NCI-H69 (cell line): ENCODE data around the gene PDGFA.

Experiments used
- DNase-seq: peaks from one replicate; lab custom pipeline; 2025; lab: John Stamatoyannopoulos, UW

PDGFA gene

DNA sequence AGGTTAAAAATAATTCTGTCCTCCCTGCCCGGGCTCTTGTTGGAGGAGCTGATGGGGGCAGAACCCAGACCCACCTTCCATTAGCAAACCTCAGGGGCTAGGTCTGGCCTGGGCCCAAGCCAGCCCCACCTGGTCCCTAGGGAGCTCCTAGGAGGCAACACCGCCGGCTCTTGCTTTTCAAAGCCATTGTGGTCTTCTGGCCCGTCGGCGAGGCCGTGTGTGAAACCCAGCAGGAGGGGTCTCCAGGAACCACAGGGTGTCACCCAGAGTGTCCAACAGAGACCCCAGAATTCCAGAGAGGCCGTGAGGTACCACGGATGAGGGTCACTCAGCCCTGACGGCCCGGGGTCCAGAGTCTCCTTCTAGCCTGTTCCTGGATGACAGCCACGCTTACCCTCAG is 16.6 kb upstream of the PDGFA start:
- DNase-seq, result no peak

DNA sequence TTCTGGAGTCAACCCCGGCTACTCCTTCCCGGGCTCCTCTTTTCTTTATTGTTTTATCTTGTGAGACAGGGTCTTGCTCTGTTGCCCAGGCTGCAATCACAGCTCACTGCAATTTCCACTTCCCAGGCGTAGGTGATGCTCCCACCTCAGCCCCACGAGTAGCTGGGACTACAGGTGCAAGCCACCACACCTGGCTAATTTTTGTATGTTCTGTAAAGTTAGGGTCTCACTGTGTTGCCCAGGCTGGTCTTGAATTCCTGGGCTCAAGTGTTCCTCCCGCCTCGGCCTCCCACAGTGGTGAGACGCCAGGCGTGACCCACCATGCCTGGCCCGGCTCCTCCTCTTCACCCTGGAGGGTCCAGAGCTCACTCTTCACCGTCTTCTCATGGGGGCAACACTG is 15.3 kb upstream of the PDGFA start:
- DNase-seq, result no peak

DNA sequence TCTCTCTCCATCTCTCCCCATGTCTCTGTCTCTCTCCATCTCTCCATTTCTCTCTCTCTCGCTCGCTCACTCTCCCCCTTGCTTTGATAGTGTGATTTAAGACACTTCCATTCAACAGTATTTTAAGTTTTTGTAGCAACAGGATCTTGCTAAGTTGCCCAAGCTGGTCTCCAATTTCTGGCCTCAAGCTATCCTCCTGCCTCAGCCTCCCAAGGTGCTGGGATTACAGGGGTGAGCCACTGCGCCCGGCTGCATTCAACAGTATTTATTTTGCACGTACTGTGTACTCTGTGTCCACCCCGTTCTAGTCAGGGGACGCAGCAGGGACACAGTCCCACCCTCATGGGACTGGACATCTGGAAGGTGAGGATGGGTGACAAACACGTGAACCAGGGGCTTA is 14.4 kb upstream of the PDGFA start:
- no peak for DNase-seq

DNA sequence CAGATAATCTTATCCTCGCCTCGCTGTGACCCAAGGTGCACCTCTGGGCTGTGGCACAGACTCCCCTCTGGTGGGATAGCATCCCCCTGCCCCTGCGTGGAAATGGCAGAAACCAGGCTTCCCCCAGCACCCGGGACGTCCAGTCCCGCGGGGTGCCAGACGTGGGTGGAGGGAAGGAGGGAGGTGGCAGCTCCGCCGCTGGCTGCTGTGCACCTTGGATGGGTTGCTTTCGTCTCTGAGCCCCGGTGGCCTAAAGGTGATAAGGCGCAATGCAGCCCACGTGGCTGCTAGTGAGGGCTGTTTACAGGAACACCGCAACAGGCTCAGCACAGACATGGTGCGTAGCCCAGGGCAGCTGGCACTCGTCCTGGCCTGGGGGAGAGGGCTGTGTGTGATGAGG is 13.6 kb upstream of the PDGFA start:
- DNase-seq, result no peak

DNA sequence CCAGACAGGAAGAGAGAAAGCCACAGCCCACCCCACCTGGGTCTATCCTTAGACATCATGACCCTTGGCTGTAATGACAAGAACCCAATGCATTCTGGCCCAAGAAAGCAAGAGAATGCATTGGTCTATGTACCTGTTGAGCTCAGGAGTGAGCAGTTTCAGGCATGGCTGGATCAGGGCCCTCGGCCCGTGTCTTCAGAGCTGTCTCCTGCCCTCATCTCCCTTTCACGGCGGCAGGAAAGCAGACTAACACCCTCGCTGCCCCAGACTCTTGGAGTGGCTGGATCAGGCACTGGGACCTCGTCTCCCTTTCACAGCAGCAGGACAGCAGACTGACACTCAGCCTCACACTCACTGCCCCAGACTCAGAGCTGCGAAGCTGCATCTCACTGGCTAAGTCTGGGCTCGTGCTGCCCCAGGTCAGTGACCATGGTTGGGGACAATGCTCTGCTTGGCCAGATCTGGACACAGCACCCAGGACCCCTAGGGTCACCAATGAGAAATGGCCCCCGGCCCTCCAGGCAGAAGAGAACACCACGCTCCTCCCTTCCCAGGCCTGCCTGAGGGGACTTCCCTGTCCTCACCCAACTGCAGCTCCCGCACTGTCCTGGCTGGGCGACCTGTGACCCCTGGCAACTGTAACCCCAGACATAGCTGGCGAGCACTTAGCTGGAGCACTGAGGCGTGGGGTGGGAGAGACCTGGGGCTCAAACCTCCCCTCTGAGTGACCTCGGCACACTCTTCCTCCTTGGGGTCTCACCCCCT is 12.9 kb upstream of the PDGFA start:
- no peak for DNase-seq

DNA sequence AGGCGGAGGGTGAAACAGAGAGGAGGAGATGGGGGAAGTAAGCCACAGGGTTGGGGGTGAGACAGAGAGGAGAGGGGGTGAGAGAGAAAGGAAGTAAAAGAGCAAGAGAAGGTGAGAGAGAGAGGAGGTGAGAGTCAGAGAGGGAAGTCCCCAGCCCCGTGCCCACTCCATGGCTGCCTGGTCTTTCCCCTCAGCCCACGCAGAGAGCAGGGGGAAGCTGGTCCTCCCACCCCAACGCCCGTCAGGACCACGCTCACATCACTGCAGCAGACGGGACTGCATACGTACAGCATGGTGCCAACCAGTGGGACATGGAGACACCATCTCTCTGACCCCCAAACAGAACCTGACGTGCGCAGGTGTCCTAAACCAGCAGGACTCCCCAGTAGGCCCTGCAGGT is 12.1 kb upstream of the PDGFA start:
- DNase-seq, result no peak

DNA sequence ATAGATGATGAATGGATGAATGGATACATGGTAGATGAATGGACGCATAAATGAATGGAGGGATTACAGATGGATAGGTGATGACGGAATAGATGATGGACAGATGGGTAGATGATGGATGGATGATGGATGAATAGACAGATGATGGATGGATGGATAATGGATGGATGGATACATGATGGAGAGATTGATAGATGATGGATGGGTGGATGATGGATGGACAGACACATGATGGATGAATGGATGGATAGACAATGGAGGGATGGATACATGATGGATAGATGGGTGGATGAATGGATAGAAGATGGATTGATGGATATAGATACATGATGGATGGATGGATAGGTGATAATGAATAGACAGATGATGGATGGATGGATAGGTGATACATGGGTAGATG is 8.8 kb upstream of the PDGFA start:
- no peak for DNase-seq

DNA sequence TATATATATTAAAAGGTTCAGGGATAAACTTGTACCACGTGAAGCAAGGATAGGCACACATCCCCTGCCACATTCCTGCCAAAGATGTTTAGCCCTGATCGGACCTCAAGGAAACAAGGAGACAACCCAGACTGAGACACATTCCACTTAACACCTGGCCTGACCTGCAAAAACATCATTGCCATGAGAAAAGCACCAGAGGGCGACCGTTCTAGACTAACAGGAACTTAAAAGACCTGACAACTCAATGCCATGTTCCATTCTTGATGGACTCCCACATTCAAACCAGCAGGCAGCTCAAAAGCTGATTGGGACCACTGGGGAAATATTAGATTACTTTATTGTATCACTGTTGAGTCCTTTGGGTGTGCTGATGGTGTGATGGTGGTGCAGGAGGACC is 8.1 kb upstream of the PDGFA start:
- DNase-seq, result no peak

DNA sequence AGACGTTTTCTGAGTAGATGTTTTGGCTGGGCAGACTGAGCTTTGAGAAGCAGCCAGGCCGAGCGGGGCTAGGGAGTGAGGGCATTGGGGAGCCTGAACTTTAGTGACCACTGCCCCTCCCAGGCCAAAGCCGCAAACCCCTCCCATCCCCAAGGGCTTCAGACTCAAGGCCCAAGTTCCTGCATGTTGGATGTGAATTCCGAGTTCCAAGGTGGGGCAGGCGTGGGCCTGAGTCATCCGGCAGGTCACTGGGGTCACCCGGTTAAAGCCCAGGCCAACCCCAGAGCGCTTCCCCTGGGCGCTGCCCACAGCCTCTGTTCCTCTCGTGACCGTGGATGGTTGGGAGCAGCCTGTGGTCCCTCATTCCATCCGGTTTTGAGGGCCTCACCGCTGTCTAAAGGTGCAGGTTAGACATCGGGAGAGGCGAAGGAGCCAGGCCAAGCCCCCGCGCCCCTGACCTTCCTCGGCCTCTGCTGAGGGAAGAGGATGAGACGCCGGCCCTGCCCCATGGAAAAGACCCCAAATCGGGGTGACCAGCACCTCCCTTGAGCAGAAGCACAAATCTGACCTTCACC is 6.9 kb upstream of the PDGFA start:
- no peak for DNase-seq

DNA sequence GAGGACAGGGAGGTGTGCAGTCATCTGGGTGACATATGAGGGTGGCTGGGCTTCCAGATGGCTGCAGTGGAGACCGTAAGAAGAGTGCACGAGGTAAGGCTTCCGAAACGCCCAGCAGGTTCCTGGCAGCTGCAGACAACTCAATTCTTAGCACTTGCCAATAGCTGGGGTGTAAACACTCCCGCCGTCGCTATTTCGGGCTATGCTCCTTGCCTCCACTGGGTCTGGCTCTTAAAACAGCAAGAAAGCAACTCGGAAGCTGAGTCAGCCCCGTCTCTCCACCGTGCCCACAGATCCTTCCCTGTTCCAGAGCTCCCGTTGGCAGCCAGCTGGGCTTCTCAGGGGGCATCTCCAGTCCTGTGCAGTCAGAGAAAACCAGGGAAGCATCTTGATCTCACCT is 6.1 kb upstream of the PDGFA start:
- DNase-seq, result no peak

DNA sequence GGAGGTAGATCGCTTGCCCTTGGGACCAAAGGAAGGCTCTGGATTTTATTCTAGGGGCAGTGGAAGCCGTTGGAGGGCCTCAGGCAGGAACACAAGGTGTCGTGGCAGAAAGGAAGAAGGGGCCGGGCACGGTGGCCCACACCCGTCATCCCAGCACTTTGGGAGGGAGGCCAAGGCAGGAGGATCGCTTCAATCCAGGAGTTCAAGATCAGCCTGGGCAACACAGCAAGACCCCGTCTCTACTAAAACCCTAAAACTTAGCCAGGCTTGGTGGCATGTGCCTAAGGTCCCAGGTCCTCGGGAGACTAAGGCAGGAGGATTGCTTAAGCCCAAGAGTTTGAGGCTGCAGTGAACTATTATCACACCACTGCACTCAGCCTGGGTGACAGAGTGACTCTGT is 5.2 kb upstream of the PDGFA start:
- DNase-seq, result no peak

DNA sequence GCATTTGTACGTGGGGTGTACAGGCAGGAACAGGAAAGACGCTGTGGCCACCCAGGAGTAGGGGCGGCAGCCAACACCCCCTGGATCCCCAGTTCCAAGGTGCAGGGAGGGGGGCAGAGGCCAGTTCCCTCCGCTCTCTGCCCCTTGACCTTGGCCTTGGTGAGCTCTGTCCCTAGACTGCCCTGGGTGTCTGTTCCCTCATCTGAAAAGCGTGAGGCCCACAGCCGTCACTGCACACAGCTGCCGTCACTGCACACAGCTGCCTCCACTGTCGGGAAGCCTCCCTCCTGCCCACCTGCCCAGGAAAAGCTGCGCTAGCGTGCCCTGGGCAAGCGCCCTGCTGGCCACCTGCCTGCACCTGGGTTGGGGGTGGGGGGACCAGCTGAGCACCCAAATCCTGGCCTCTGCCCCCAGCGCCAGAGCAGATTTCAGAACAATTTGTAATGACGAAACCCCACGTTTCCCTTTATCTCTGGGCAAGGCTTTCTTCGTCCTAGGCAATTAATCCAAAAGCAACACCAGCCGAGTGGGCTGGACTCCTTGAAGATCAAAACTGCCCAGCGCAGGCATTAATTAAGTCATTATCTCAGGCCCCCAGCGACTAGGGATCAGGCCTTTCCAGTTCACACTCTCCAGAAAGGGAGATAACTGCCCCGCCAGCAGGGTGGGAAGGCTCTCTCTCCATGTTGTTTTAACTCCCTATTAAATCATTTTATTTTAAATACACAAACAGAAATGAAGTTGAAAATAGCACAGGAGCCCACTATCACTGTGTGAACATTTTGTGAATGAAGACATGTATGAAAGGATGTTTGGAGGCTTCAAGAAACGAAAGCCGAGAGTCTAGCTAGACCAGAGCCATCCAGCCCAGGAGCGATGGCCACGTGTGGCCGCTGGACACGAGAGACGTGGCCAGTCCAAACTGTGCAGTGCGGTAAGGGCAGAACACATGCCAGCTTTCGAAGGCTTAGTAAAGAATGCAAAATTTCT is 4.0 kb upstream of the PDGFA start:
- DNase-seq, result no peak

DNA sequence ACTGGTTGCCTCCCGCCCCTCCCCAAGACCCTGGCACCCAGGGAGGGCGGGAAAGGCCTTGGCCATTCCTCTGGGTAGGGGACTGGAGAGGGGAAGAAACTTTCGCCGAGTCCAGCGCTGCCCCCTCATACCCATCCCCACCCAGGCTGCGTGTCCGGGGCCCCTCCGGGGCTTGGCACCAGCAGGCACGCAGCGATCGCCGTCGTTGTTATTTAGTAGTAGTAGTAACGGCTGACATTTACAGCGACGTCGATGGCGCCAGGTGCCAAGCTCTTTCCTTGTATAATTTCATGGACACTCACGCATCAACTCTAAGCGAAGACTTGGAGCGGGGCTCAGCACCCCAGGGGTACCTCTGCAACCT is 3.3 kb upstream of the PDGFA start:
- no peak for DNase-seq

DNA sequence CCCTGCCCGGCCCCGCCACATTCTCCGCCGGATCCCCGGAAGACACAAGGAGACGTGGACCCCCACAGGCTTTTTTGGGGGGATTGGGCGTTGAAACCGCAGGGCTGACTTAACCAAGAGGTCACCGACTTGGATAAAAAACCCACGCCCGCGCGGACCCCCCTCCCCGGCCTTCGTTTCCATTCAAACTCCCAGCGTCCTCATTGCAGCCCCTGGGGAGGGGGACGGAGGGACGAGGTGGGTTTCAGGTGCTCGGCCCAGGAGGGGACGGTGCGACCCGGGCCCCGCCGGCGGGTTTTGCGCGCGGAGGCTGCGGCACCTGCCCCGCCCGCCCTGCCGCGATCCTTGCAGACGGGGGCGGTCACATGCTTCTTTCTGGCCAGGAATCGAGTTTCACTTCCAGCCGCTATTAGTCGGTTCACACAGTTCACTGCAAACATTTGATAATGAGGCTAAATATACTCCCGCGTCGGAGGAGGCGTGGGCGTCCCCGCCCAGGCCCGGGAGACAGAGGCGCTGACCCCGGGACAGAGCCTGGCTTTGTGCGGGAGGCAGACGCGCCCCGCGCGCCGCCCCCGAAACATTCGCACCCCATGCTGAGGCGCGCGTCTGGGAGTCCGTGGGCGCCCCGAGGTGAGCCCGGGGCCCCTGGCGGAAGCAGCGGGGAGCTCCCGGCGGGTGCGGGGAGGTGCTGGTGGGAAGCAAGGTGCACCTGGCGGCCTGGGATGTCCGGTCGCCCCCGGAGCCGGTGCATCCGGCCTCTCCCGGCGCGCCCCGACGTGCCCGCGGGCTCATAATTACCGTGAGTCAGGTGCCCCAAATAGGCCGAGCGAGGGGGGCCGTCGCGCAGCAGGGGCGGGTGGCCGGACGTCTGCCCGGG is 2.7 kb upstream of the PDGFA start:
- DNase-seq, result peak; percentile 68

DNA sequence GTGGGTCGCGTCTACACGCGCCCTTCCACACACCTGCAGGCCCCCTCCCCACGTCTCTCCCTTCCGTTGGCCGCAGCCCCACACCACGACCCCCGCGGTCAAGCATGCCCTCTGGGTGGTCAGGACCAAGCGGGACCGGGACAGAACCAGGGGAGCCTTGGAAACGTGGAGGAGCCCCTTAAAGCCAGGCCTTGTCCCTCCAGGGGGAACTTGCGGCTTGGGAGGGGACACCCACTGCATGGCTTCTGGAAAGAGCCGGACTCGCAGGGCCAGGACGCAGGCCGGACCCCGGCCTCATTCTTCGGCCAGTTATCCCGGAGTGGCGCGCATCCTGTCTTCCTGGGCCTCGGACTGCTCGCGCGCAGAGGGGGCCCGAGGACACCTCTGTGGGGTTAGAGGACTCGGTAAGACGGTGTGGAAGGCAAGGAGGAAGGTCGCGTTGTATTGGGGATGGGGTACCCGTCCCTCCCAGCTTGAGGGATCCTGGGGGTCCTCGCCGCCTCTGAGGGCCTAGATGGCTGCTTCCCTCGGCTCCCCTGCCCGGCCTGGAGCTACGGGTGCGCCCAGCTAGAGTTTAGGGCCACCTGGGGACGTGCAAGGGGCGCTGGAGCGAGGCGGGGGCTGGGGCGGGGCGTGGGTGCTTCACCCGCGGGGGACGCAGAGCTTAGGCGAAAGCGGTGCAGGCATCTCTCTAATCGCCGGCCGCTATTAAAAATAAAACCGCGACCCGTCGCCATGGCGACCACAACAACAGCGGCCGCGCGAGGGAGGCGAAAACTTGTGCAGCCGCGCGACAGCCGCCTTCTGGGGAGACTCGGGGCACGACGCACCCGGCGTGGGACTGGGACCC is 1.8 kb upstream of the PDGFA start:
- DNase-seq, result peak; percentile 46

DNA sequence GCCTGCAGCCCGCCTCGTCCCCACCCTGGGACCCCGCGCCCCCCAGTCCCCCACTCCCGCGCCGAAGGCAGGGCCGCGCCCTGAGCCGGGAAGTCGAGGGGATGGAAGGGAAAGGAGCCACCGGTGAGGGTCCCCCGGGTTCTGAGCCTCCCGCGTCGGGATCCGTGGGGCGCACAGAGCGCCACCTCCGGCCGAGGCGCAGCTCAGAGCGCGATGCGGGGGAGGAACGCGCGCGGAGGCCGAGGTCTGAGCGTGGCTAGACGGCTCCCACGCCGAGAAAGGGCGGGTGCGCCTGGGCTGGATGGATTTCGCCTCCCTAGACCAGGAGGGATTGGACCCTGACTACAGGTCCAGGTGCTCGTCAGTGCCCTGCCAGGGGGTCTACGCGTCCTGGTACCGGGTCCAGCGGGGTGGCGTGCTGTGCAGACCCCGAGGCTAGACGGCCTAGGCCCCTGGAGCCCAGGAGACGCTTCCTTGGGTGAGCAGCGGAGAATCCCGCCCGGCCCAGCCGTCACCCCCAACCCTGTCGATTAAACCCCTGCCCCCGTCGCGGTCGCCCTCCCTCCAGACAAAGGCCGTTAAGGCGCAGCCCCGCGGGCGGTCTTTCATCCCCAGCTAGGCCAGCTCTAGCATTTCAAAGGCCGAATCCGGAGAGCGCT is 986 bp upstream of the PDGFA start:
- no peak for DNase-seq

DNA sequence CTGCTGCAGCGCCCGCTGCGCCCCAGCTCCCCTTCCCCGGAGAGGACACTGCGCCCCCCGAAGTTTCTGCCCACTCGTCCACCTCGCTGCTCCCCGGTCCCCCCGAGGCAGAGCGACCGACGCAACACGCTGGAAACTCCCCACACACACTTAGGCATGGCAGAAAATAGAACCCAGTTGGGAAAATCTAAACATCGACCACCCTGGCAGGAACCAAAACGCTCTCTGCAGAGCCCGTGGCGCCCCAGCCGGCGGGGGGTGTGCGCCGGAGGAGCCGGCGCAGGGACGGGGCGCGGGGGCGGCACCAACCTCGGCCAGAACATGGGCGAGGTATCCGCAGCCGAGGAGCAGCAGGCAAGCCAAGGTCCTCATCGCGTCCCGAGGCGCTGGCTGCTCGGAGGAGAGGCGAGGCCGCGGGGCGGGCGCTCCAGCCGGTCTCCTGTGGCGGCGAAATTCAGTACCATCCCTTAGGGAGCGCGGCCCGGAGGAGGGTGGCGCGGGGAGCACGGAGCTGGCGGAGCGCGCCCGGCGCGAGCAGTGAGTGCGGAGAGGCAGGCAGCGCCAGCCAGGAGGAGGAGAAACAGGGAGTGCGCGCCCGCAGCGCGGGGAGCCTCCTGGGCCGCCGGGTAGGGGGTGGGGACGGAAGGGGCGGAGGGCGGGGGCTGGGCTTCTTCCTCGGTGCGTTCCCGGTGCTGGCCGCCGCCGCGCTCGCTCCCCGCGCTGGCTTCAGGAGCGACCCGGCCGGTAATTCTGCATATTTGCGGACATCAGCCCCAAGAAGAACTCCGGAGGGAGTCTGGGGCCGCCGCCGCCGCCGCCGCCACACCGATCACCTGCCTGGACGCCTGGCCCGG is 789 bp downstream of the PDGFA start:
- peak; percentile 83 for DNase-seq

DNA sequence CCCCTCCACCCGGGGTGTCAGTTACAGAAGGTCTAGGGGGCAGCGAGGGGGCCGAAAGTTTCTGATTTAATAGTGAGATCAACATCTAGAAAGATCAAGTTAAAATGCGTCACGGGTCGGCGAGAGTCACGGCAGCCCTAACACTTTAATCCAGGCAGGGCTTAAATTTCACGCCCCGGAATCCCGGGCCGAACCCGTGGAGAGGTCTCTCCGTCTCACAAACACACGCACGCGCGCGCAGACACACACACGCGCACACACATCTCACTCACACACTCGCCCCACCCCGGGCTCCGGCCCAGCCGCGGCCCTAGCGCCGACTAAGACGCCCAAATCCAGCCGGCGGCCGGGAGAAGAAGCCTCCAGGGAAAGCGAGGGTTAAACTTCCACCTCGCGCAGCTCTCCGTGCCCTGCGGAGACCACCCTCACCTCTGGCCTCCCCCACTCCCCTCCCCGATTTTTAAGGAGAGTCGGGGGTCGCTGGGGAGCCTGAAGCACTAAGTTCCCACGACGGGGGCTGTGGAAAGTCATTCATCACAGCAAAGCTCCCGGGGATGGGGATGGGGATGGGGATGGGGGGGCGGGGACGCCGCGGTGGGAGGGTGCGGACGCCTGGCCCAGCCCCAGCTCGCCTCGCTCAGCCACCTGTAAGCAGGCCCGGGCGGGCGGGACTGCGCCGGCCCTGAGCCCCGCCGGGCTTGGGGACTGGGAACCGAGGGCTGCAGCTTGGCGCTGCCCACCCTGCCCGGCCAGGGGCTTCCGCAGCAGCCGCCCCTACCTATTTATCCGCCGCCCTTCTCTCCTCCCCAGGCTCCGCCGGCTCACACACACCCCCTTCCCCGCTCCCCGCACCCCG is 1.6 kb downstream of the PDGFA start:
- DNase-seq, result peak; percentile 14
